KMS-11 (cell line): ENCODE results near the gene FBXL22.

Experiments
- H2AFZ ChIP-seq: fragments of 200-600 bp; sonication (generic); 2 replicates; pipeline ENCODE4 v1.6.1; 2016; ENCODE audit warnings: antibody characterized with exemption, mixed run types, low read depth
- H3K27ac ChIP-seq: fragments of 200-600 bp; sonication (generic); 2 replicates; pipeline ENCODE4 v1.6.1; 2016; ENCODE audit warnings: mild to moderate bottlenecking, mixed run types
- H3K27me3 ChIP-seq: fragments of 200-600 bp; sonication (generic); 2 replicates; pipeline ENCODE4 v1.6.1; 2017; ENCODE audit warnings: mild to moderate bottlenecking, low read depth, mixed run types, moderate library complexity; ENCODE audit not compliant: insufficient read depth
- H3K36me3 ChIP-seq: fragments of 200-600 bp; sonication (generic); 2 replicates; pipeline ENCODE4 v1.6.1; 2017; ENCODE audit warnings: mild to moderate bottlenecking, mixed run types; ENCODE audit not compliant: insufficient read depth
- H3K4me1 ChIP-seq: fragments of 200-600 bp; sonication (generic); 2 replicates; pipeline ENCODE4 v1.6.1; 2016; ENCODE audit warnings: mild to moderate bottlenecking, low read depth, mixed run types; ENCODE audit not compliant: poor library complexity, severe bottlenecking
- H3K4me2 ChIP-seq: fragments of 200-600 bp; sonication (generic); 2 replicates; pipeline ENCODE4 v1.7.0; 2016; ENCODE audit warnings: mild to moderate bottlenecking, mixed run types
- H3K4me3 ChIP-seq: fragments of 200-600 bp; sonication (generic); IDR thresholded peaks from 2 replicates; pipeline ENCODE4 v1.6.1; 2017; ENCODE audit warnings: low read depth, low read length, mixed read lengths; ENCODE audit not compliant: insufficient read depth
- H3K79me2 ChIP-seq: fragments of 200-600 bp; sonication (generic); 2 replicates; pipeline ENCODE4 v1.6.1; 2016; ENCODE audit warnings: low read depth, mixed run types; ENCODE audit not compliant: insufficient read depth
- H3K9ac ChIP-seq: fragments of 200-600 bp; sonication (generic); 2 replicates; pipeline ENCODE4 v1.6.1; 2016; ENCODE audit warnings: mild to moderate bottlenecking, mixed run types
- H4K20me1 ChIP-seq: fragments of 200-600 bp; sonication (generic); 2 replicates; pipeline ENCODE4 v1.6.1; 2016; ENCODE audit warnings: mild to moderate bottlenecking, mixed run types; ENCODE audit not compliant: insufficient read depth
- CTCF ChIP-seq: fragments of 200-600 bp; sonication (generic); conservative IDR thresholded peaks from 2 replicates; pipeline ENCODE4 v1.6.1; 2017; ENCODE audit warnings: low read depth, mild to moderate bottlenecking, antibody characterized with exemption, low read length, moderate library complexity, mixed read lengths

The FBXL22 gene

DNA sequence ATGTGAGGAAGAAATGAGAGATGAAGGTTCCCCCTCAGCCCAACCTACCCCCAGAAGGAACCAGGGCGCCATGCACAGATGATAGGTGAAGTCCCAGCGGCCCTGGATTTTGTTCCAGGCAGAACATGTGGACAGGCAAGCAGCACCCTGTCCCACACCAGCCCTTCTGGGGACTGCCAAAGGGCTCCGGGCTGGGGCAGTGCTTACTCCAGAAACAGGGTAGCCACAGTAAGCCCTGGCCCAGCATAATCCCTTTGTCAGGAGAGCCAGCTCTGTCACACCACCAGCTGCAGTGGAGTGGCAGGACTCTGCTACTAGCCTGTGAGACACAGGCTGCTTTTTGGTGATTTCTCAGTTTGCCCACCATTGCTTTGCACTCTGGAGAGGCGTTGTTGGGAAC is 6.3 kb downstream of the FBXL22 start:
- TF ChIP-seq CTCF, result no peak
- Histone ChIP-seq H3K9ac (no peak overlapping the region), H3K4me1 (peaks cover 21% of the 10 kb centered on the region), H2AFZ (no peak overlapping the region), H3K79me2 (no peaks in the 10 kb centered on the region), H3K4me3 (no peak overlapping the region), H3K27me3 (no peaks in the 10 kb centered on the region), H3K36me3 (no peaks in the 10 kb centered on the region), H4K20me1 (no peaks in the 10 kb centered on the region), H3K27ac (no peak overlapping the region), H3K4me2 (no peak overlapping the region)

DNA sequence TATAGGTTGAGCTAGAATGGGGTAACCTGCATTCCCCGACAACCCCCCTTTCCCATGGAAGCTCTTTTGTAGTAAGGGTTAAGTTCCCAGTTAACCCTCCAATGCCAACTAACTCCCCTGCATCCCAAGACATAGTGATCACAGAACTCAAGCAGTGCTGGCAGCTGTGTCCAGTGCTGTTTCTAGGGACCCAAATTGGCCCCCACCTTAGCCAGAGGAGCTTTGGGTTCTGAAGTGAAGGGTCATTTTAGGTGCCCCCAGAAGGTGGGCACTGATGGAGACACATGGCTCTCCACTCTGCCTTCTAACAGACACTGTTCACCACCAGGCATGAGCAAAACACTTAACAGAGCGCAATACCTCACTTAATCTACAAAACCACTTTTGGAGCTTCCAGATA is 7.1 kb downstream of the FBXL22 start:
- H3K27ac ChIP-seq, result no peak overlapping the region
- H2AFZ ChIP-seq, result no peak overlapping the region
- H3K9ac ChIP-seq, result no peak overlapping the region
- H3K4me3 ChIP-seq, result no peak overlapping the region
- H3K79me2 ChIP-seq, result no peaks in the 10 kb centered on the region
- H3K4me2 ChIP-seq, result no peak overlapping the region
- no peak for TF ChIP-seq CTCF
- H4K20me1 ChIP-seq, result no peaks in the 10 kb centered on the region
- no peaks in the 10 kb centered on the region for H3K36me3 ChIP-seq
- H3K27me3 ChIP-seq, result no peaks in the 10 kb centered on the region
- H3K4me1 ChIP-seq, result peaks cover 16% of the 10 kb centered on the region

GRCh38 chr15:63605036-63605435 is 7.8 kb downstream of the FBXL22 start:
- Histone ChIP-seq H3K4me1 (peaks cover 20% of the 10 kb centered on the region), H3K4me3 (no peak overlapping the region), H3K36me3 (no peaks in the 10 kb centered on the region), H3K27ac (no peak overlapping the region), H3K4me2 (no peak overlapping the region), H4K20me1 (no peaks in the 10 kb centered on the region), H2AFZ (no peak overlapping the region), H3K79me2 (no peaks in the 10 kb centered on the region), H3K27me3 (no peaks in the 10 kb centered on the region), H3K9ac (no peak overlapping the region)
- TF ChIP-seq CTCF, result no peak

GRCh38 chr15:63605816-63606215 is 8.6 kb downstream of the FBXL22 start:
- no peak overlapping the region for H3K4me2 ChIP-seq
- H3K27ac ChIP-seq, result no peak overlapping the region
- H3K9ac ChIP-seq, result no peak overlapping the region
- no peaks in the 10 kb centered on the region for H3K27me3 ChIP-seq
- no peaks in the 10 kb centered on the region for H3K79me2 ChIP-seq
- no peaks in the 10 kb centered on the region for H4K20me1 ChIP-seq
- no peak overlapping the region for H2AFZ ChIP-seq
- TF ChIP-seq CTCF, result no peak
- peaks cover 27% of the 10 kb centered on the region for H3K4me1 ChIP-seq
- no peaks in the 10 kb centered on the region for H3K36me3 ChIP-seq
- no peak overlapping the region for H3K4me3 ChIP-seq

DNA sequence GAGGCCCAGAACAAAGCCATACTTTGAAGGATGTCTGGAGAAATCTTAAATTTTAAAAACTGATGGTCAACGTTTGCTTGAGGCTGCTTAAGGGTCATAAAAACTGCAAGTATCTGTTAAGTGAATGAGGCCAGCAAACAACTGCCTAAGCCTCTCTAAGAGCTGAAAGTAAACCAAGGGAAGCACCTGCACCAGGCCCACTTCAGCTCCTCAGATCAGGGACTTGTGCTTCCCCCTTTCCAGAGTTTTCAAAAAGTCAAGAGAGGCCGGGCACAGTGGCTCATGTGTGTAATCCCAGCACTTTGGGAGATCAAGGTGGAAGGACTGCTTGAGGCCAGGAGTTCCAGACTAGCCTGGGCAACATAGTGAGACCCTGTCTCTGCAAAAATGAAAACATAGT is 9.1 kb downstream of the FBXL22 start:
- TF ChIP-seq CTCF, result no peak
- Histone ChIP-seq H4K20me1 (no peaks in the 10 kb centered on the region), H3K36me3 (no peaks in the 10 kb centered on the region), H3K27ac (no peak overlapping the region), H3K4me2 (no peak overlapping the region), H3K79me2 (no peaks in the 10 kb centered on the region), H3K27me3 (no peaks in the 10 kb centered on the region), H3K4me1 (peaks cover 30% of the 10 kb centered on the region), H3K9ac (no peak overlapping the region), H2AFZ (no peak overlapping the region), H3K4me3 (no peak overlapping the region)
